NCI-H82 treated with DMSO at 0.1 percent for 48 hours (cell line): ENCODE data around the gene MEIKIN.

ENCODE experiments used
- DNase-seq: peaks from one replicate; lab custom pipeline; 2025; ENCODE audit not compliant: unreplicated experiment; lab: John Stamatoyannopoulos, UW

MEIKIN gene

GRCh38 chr5:131945551-131946168 lies at the start of gene MEIKIN:
MEIKIN (minus strand) TSS chr5:131945663; CDS start chr5:131945505, 158 bp downstream.
- no peak for DNase-seq

- no peak for DNase-seq
Measured at GRCh38 chr5:131994533-131995226, 49.2 kb upstream of the MEIKIN start.

- no peak for DNase-seq
Measured at GRCh38 chr5:131994090-131994489, 48.6 kb upstream of the MEIKIN start.

GRCh38 chr5:131993676-131994075 lies 48.2 kb upstream of the MEIKIN start:
- DNase-seq, result no peak

- DNase-seq, result no peak
Measured at GRCh38 chr5:131992370-131992769, 46.9 kb upstream of the MEIKIN start.

- DNase-seq, result no peak
Measured at GRCh38 chr5:131991593-131992324, 46.3 kb upstream of the MEIKIN start.

GRCh38 chr5:131990716-131991115 lies 45.3 kb upstream of the MEIKIN start:
- no peak for DNase-seq

GRCh38 chr5:131988601-131989000 lies 43.1 kb upstream of the MEIKIN start:
- no peak for DNase-seq

- no peak for DNase-seq
Measured at GRCh38 chr5:131987251-131987650, 41.8 kb upstream of the MEIKIN start.

- DNase-seq, result no peak
Measured at GRCh38 chr5:131986161-131986912, 40.9 kb upstream of the MEIKIN start.

GRCh38 chr5:131984956-131985665 lies 39.6 kb upstream of the MEIKIN start:
- no peak for DNase-seq

GRCh38 chr5:131983244-131983771 lies 37.8 kb upstream of the MEIKIN start:
- DNase-seq, result no peak

- DNase-seq, result no peak
Measured at GRCh38 chr5:131981516-131981915, 36.1 kb upstream of the MEIKIN start.

GRCh38 chr5:131980696-131981095 lies 35.2 kb upstream of the MEIKIN start:
- no peak for DNase-seq

GRCh38 chr5:131979816-131980215 lies 34.4 kb upstream of the MEIKIN start:
- DNase-seq, result no peak

GRCh38 chr5:131977212-131977604 lies 31.7 kb upstream of the MEIKIN start:
- DNase-seq, result no peak

GRCh38 chr5:131976414-131977211 lies 31.1 kb upstream of the MEIKIN start:
- no peak for DNase-seq

GRCh38 chr5:131974956-131975726 lies 29.7 kb upstream of the MEIKIN start:
- no peak for DNase-seq

GRCh38 chr5:131974622-131974955 lies 29.1 kb upstream of the MEIKIN start:
- no peak for DNase-seq
